ENCODE measurements around the gene PROSER3.

DNA sequence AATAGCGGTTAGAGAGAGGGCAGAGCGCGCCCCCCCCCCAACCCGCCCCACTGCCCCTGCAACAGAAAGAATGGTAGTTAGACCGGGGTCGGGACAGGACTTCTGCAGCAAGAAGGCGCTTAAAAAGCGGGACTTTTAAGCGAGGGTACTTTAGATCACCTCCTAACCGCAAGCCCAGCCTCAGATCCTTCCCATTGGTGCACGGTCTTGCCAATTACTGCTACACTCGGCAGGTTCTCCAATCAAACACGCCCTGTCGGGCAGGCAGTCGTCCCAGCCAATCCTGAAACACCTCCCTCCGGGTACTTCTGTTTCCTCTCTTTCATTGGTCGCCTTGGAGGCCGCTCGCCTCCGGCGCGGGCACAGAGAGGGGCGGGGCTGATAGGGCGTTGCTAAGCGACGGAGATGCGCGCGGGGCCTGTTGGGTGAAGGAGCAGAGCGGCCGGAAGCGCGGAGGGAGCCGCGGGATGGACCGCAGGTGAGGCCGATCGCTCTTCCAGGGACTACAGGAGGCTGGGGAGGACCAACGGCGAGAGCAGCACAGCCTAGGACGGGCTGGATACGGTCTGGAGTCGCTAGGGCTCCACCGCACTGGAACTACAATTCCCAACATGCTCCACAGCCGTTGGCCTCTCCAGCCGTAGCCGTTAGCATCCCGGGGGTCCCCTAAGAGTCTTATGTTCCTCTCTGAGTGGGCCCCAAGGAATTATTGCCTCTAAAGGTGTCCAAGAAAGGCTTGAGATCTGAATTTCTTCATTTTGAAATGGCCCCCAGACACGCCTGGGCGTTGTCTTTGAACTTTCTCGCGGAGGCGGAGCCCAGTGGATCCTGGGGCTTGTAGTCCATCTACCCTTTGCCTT, at the start of gene PROSER3:
- TF ChIP-seq, protein P1, sequence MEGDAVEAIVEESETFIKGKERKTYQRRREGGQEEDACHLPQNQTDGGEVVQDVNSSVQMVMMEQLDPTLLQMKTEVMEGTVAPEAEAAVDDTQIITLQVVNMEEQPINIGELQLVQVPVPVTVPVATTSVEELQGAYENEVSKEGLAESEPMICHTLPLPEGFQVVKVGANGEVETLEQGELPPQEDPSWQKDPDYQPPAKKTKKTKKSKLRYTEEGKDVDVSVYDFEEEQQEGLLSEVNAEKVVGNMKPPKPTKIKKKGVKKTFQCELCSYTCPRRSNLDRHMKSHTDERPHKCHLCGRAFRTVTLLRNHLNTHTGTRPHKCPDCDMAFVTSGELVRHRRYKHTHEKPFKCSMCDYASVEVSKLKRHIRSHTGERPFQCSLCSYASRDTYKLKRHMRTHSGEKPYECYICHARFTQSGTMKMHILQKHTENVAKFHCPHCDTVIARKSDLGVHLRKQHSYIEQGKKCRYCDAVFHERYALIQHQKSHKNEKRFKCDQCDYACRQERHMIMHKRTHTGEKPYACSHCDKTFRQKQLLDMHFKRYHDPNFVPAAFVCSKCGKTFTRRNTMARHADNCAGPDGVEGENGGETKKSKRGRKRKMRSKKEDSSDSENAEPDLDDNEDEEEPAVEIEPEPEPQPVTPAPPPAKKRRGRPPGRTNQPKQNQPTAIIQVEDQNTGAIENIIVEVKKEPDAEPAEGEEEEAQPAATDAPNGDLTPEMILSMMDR (IDR thresholded peaks at IDR 0.05; ENCODE audit: poor library complexity) = no peak
- TF ChIP-seq EZH2phosphoT487 (IDR thresholded peaks at IDR 0.05; ENCODE audit: low read depth, severe bottlenecking, unreplicated experiment) = no peak
- TF ChIP-seq EZH2 (IDR thresholded peaks at IDR 0.05; ENCODE audit: borderline replicate concordance) = no peak
